Measurements from ENCODE around the gene ZNF335. TPM values are rescaled to one million over a fixed set of nuclear protein-coding genes. Genes with fewer than 3 reads are reported as not detected.

The ZNF335 gene
- total and polyA plus RNA-seq, 2 of the 13 experiments (the other 11 are each of a cell fraction or from before 2014, with no cell fraction given), result 9.7 to 13.7 TPM

DNA sequence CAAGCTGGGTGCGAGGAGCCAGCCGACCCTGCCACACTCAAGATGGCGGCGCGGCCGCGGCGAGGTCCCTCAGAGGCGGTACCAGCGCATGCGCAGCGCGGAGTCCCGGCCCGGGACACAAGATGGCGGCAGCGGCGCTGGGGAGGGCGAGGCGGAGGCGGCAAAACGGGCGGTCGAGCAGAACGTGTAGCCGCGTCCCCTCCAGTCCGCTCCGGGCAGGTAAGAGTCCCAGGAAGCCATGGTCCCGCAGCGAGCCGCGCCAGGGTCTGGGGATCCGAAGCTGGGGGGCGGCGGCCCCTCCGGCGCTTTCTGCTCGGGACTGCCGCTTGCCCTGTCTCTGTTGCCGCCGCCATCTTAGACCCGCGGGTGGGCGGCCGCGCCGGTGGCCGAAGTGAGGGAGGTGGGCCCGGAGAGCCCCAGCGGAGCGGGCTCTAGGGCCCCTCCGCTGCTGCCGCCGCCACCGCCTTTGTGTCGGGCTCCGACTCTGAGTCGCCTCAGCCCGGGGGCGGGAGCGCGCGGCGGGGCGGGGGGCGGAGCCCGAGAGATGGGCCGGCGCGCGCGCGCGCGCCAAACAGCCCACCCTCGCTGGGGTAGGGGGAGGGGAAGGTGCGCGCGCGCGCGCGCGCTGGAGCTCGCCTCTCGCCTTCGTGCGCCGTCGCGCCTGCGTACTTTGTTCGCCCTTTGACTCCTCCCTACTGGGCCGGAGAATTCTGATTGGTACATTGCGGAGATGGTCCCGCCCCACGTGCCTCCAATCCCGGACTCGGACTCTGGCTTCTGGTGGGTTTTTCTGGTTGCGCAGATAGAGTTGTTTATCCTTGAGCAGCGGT, 37.2 kb downstream of the ZNF335 start, which contains the start of gene PCIF1:
Gene PCIF1 (plus strand): TSS at position 98 of the 830 bp plus-strand sequence. CDS start 4,317 bp downstream, outside the sequence.
- FAIRE-seq (peak; percentile 84), ATAC-seq (peak; percentile 72), DNase-seq (ENCODE audit: low spot score) (peak; percentile 98)
- in situ Hi-C loops (cut with HindIII; ENCODE audit: extremely low pct_ligation_motif_present, low pct_unique_long_range_greater_than_20kb), result loop anchor here (5.0 kb wide), 1 partner anchor 42 kb away; the partner anchor contains the start of genes CTSA and NEURL2
- H3K27me3 ChIP-seq (ENCODE audit: control insufficient read depth in 1 of 2, insufficient read depth in 2 of 2, low read length in 2 of 2), result no peaks in the 10 kb centered on the region; a peak in 1 of 5 replicates
- H3K9ac ChIP-seq (ENCODE audit: insufficient read depth, low read depth, low read length), result peak within 1 kb of the TSS; percentile 100
- WGBS (ENCODE audit: low lambda C conversion rate), result under 1% methylated on average over 51 of the region's 102 CpGs
- H3K79me2 ChIP-seq (ENCODE audit: insufficient read depth, low read length), result peaks cover 24% of the 10 kb centered on the region
- no peaks in the 10 kb centered on the region for H4K20me1 ChIP-seq (ENCODE audit: insufficient read depth, low read length)
- peak within 1 kb of the TSS; percentile 92 to 97 (median 95) for H3K4me3 ChIP-seq (replicated peaks in 1 of 3; ENCODE audit: insufficient read depth in 1 of 3, low read depth in 2 of 3, low read length in 3 of 3)
- no TSS peak for BruUV-seq (replicated peaks)
- peak within 1 kb of the TSS; percentile 62 for H2AFZ ChIP-seq (ENCODE audit: low read length)
- peak within 1 kb of the TSS; percentile 97 for H3K4me2 ChIP-seq (ENCODE audit: low read depth, low read length)
- CTCF ChIA-PET (ENCODE audit: low intra/inter-chr PET ratio, low total read pairs), result interaction anchor here (0.9 kb wide), 1 partner anchor 28 kb away, joined by 3 read pairs; no protein-coding TSS in a partner anchor
- peak within 1 kb of the TSS; percentile 97 for H3K27ac ChIP-seq (ENCODE audit: extremely low read length, insufficient read depth, low read length)
- H3K9me3 ChIP-seq (ENCODE audit: low read length), result no peaks in the 10 kb centered on the region
- POLR2A ChIA-PET, result interaction anchor here (0.6 to 5.9 kb wide), 40 partner anchors 8 to 739 kb away, joined by 3 to 201 read pairs (median 5); partner anchors contain the start of genes ACOT8, CTSA, DNTTIP1 and NEURL2
- peaks cover 54% of the 10 kb centered on the region for H3K4me1 ChIP-seq (ENCODE audit: insufficient read depth, low read length)
- intact Hi-C loops (cut with micrococcal nuclease; ENCODE audit: unreplicated experiment), result loop anchor here (2.0 to 5.0 kb wide), 4 partner anchors 38 to 102 kb away; partner anchors contain the start of genes ACOT8, CTSA, NEURL2 and SNX21
- H3K36me3 ChIP-seq (replicated peaks in 1 of 2; ENCODE audit: control insufficient read depth in 1 of 2, insufficient read depth in 2 of 2, low read length in 2 of 2), result peaks cover 25 to 28% of the 10 kb centered on the region in 2 experiments; a peak in 4 of 5 replicates
- peak; percentile 80; the same call in 1 of the 2 replicates for TF ChIP-seq ZNF317 (CRISPR knock-in tag; IDR thresholded peaks at IDR 0.05)
- no peak for TF ChIP-seq NFIC (IDR thresholded peaks at IDR 0.05; ENCODE audit: low read length)
- TF ChIP-seq, protein P1, sequence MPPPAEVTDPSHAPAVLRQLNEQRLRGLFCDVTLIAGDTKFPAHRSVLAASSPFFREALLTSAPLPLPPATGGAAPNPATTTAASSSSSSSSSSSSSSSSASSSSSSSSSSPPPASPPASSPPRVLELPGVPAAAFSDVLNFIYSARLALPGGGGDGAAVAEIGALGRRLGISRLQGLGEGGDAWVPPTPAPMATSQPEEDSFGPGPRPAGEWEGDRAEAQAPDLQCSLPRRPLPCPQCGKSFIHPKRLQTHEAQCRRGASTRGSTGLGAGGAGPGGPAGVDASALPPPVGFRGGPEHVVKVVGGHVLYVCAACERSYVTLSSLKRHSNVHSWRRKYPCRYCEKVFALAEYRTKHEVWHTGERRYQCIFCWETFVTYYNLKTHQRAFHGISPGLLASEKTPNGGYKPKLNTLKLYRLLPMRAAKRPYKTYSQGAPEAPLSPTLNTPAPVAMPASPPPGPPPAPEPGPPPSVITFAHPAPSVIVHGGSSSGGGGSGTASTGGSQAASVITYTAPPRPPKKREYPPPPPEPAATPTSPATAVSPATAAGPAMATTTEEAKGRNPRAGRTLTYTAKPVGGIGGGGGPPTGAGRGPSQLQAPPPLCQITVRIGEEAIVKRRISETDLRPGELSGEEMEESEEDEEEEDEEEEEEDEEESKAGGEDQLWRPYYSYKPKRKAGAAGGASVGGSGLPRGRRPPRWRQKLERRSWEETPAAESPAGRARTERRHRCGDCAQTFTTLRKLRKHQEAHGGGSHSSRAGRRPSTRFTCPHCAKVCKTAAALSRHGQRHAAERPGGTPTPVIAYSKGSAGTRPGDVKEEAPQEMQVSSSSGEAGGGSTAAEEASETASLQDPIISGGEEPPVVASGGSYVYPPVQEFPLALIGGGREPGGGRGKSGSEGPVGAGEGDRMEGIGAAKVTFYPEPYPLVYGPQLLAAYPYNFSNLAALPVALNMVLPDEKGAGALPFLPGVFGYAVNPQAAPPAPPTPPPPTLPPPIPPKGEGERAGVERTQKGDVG (CRISPR knock-in tag; IDR thresholded peaks at IDR 0.05; ENCODE audit: borderline replicate concordance), result peak; percentile 96
- TF ChIP-seq, protein P2, sequence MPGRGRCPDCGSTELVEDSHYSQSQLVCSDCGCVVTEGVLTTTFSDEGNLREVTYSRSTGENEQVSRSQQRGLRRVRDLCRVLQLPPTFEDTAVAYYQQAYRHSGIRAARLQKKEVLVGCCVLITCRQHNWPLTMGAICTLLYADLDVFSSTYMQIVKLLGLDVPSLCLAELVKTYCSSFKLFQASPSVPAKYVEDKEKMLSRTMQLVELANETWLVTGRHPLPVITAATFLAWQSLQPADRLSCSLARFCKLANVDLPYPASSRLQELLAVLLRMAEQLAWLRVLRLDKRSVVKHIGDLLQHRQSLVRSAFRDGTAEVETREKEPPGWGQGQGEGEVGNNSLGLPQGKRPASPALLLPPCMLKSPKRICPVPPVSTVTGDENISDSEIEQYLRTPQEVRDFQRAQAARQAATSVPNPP (CRISPR knock-in tag; IDR thresholded peaks at IDR 0.05), result peak; percentile 83; the same call in 1 of the 2 replicates
- TF ChIP-seq HNRNPLL (IDR thresholded peaks at IDR 0.05; ENCODE audit: low read depth, low read length, poor library complexity, severe bottlenecking), result peak; percentile 75
- TF ChIP-seq, protein P3, sequence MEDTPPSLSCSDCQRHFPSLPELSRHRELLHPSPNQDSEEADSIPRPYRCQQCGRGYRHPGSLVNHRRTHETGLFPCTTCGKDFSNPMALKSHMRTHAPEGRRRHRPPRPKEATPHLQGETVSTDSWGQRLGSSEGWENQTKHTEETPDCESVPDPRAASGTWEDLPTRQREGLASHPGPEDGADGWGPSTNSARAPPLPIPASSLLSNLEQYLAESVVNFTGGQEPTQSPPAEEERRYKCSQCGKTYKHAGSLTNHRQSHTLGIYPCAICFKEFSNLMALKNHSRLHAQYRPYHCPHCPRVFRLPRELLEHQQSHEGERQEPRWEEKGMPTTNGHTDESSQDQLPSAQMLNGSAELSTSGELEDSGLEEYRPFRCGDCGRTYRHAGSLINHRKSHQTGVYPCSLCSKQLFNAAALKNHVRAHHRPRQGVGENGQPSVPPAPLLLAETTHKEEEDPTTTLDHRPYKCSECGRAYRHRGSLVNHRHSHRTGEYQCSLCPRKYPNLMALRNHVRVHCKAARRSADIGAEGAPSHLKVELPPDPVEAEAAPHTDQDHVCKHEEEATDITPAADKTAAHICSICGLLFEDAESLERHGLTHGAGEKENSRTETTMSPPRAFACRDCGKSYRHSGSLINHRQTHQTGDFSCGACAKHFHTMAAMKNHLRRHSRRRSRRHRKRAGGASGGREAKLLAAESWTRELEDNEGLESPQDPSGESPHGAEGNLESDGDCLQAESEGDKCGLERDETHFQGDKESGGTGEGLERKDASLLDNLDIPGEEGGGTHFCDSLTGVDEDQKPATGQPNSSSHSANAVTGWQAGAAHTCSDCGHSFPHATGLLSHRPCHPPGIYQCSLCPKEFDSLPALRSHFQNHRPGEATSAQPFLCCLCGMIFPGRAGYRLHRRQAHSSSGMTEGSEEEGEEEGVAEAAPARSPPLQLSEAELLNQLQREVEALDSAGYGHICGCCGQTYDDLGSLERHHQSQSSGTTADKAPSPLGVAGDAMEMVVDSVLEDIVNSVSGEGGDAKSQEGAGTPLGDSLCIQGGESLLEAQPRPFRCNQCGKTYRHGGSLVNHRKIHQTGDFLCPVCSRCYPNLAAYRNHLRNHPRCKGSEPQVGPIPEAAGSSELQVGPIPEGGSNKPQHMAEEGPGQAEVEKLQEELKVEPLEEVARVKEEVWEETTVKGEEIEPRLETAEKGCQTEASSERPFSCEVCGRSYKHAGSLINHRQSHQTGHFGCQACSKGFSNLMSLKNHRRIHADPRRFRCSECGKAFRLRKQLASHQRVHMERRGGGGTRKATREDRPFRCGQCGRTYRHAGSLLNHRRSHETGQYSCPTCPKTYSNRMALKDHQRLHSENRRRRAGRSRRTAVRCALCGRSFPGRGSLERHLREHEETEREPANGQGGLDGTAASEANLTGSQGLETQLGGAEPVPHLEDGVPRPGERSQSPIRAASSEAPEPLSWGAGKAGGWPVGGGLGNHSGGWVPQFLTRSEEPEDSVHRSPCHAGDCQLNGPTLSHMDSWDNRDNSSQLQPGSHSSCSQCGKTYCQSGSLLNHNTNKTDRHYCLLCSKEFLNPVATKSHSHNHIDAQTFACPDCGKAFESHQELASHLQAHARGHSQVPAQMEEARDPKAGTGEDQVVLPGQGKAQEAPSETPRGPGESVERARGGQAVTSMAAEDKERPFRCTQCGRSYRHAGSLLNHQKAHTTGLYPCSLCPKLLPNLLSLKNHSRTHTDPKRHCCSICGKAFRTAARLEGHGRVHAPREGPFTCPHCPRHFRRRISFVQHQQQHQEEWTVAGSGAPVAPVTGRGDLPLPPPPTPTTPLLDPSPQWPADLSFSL (CRISPR knock-in tag; IDR thresholded peaks at IDR 0.05), result peak; percentile 75; the same call in 1 of the 2 replicates
- TF ChIP-seq PITX1 (CRISPR knock-in tag; IDR thresholded peaks at IDR 0.05), result peak; percentile 78
- TF ChIP-seq ZNF451 (CRISPR knock-in tag; IDR thresholded peaks at IDR 0.05), result peak; percentile 96
- peak; percentile 95; the same call in 1 of the 2 replicates for TF ChIP-seq ZNF703 (CRISPR knock-in tag; IDR thresholded peaks at IDR 0.05; ENCODE audit: borderline replicate concordance)
- peak; percentile 88; the same call in 1 of the 2 replicates for TF ChIP-seq ZNF670 (CRISPR knock-in tag; IDR thresholded peaks at IDR 0.05; ENCODE audit: borderline replicate concordance)

Data from HepG2 (cell line).